ENCODE measurements around the gene TMEM130. TPM values are rescaled to one million over a fixed set of nuclear protein-coding genes. Genes with fewer than 3 reads are reported as not detected.

TMEM130 gene
- polyA plus RNA-seq, 1 donor from 2014 or later = 12.3 TPM

DNA sequence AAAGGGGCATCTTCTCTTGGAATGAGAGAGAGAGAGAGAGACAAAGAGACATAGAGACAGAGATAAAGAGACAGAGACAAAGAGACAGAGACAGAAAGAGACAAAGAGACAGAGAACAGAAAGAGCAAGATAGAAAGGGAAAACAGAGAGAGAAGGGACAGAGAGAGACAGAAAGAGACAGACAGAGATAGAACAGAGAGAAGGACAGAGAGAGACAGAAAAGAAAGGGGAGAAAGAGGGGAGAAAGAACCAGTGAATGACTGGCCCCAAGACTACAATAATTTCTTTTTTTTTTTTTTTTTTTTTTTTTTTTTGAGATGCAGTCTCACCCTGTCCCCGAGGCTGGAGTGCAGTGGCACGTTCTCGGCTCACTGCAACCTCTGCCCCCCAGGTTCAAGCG is 7.6 kb downstream of the TMEM130 start:
- Histone ChIP-seq H3K4me2 (ENCODE audit: low read length) (no peak overlapping the region), H3K79me2 (replicated peaks; ENCODE audit: insufficient read depth, low read length) (no peaks in the 10 kb centered on the region), H4K20me1 (ENCODE audit: insufficient read depth) (no peaks in the 10 kb centered on the region), H3K27ac (ENCODE audit: low read length) (no peak overlapping the region), H3K4me3 (ENCODE audit: low read length) (no peak overlapping the region), H3K9me2 (ENCODE audit: insufficient read depth, low read length) (no peaks in the 10 kb centered on the region), H3K9me3 (ENCODE audit: low read length) (no peaks in the 10 kb centered on the region), H3K36me3 (ENCODE audit: insufficient read depth, low read length) (no peaks in the 10 kb centered on the region), H3K9ac (ENCODE audit: low read length) (no peak overlapping the region), H2AFZ (ENCODE audit: low read depth, low read length) (no peak overlapping the region), H3F3A (ENCODE audit: insufficient read depth, low read length, poor library complexity, severe bottlenecking) (no peaks in the 10 kb centered on the region), H3K27me3 (ENCODE audit: insufficient read depth, low read depth, low read length) (no peaks in the 10 kb centered on the region)
- TF ChIP-seq TAF1 (IDR thresholded peaks at IDR 0.05; ENCODE audit: low read depth) (no peak), EZH2 (IDR thresholded peaks at IDR 0.05; ENCODE audit: borderline replicate concordance, insufficient read depth, low read length, poor library complexity, severe bottlenecking) (no peak), MXI1 (conservative IDR thresholded peaks at IDR 0.05; ENCODE audit: poor library complexity, severe bottlenecking) (no peak), RAD21 (conservative IDR thresholded peaks at IDR 0.05) (no peak)
- TF ChIP-seq, protein P1, sequence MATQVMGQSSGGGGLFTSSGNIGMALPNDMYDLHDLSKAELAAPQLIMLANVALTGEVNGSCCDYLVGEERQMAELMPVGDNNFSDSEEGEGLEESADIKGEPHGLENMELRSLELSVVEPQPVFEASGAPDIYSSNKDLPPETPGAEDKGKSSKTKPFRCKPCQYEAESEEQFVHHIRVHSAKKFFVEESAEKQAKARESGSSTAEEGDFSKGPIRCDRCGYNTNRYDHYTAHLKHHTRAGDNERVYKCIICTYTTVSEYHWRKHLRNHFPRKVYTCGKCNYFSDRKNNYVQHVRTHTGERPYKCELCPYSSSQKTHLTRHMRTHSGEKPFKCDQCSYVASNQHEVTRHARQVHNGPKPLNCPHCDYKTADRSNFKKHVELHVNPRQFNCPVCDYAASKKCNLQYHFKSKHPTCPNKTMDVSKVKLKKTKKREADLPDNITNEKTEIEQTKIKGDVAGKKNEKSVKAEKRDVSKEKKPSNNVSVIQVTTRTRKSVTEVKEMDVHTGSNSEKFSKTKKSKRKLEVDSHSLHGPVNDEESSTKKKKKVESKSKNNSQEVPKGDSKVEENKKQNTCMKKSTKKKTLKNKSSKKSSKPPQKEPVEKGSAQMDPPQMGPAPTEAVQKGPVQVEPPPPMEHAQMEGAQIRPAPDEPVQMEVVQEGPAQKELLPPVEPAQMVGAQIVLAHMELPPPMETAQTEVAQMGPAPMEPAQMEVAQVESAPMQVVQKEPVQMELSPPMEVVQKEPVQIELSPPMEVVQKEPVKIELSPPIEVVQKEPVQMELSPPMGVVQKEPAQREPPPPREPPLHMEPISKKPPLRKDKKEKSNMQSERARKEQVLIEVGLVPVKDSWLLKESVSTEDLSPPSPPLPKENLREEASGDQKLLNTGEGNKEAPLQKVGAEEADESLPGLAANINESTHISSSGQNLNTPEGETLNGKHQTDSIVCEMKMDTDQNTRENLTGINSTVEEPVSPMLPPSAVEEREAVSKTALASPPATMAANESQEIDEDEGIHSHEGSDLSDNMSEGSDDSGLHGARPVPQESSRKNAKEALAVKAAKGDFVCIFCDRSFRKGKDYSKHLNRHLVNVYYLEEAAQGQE (IDR thresholded peaks at IDR 0.05; ENCODE audit: borderline replicate concordance) = no peak

DNA sequence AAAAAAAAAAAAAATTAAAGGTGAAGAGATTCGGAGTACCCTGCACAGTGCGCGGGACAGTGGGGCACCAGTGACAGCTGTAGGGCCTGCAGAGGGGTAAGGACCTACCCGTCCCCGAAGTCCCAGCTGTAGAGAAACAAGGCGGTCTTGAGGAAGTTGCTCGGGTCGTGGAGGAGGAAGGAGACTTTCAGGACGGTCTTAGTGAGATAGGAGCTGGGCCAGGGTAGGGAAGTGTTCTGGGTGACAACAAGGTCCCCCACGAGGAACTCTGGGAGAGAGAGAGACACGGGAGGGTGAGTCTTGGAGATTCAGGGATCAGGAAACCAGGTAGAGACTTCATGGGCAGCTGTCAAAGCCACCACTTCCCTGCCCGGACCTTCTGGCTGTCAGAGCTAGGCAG is 9.7 kb downstream of the TMEM130 start:
- Histone ChIP-seq H3K9ac (ENCODE audit: low read length) (no peak overlapping the region), H2AFZ (ENCODE audit: low read depth, low read length) (no peak overlapping the region), H3K36me3 (ENCODE audit: insufficient read depth, low read length) (no peaks in the 10 kb centered on the region), H3K9me3 (ENCODE audit: low read length) (no peaks in the 10 kb centered on the region), H4K20me1 (ENCODE audit: insufficient read depth) (no peaks in the 10 kb centered on the region), H3F3A (ENCODE audit: insufficient read depth, low read length, poor library complexity, severe bottlenecking) (no peaks in the 10 kb centered on the region), H3K27me3 (ENCODE audit: insufficient read depth, low read depth, low read length) (no peaks in the 10 kb centered on the region), H3K9me2 (ENCODE audit: insufficient read depth, low read length) (no peaks in the 10 kb centered on the region), H3K79me2 (replicated peaks; ENCODE audit: insufficient read depth, low read length) (no peaks in the 10 kb centered on the region), H3K4me3 (ENCODE audit: low read length) (no peak overlapping the region), H3K27ac (ENCODE audit: low read length) (no peak overlapping the region), H3K4me2 (ENCODE audit: low read length) (no peak overlapping the region)
- no peak for TF ChIP-seq RAD21 (conservative IDR thresholded peaks at IDR 0.05)

DNA sequence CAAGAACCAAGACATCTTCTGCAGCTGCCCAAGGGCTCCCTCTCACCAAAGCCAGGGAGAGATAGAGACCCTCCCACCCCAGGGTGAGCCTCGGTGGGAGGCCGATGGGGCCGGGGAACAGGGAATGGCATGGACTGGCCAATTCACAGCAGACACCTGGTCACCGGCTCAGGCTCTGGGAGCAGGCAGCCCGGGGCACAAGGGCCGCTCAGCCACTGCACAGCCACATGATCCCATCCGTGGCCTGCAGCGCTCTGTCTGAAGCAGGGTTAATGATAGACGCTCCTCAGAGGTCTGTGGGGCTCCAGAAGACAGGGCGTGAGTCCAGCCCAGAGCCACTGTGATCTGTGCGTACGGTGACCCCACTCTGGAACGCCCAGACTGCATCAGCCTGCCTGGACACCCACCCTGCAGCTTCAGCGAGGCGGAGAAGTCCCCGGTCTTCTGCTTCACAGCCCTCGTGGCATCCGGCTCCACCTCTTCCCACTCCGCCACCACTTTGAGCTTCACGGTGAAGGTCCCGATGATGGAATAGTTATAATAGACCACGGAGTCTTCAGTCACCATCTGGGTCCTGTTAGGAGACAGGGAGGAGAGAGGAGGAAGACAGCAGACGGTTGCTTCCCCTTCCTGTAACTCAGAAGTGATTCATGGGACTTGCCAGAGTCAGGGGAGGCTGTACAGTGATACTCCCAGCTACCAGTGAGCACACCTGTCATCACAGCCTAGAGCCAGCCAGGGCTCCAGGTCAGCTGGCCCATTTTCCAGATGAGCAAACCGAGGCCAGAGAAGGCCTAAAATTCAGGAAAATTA is 14.0 kb downstream of the TMEM130 start:
- Histone ChIP-seq H3K27me3 (ENCODE audit: insufficient read depth, low read depth, low read length) (no peaks in the 10 kb centered on the region), H3K9me3 (ENCODE audit: low read length) (no peaks in the 10 kb centered on the region), H3K27ac (ENCODE audit: low read length) (no peak overlapping the region), H3K4me3 (ENCODE audit: low read length) (no peak overlapping the region), H3K4me2 (ENCODE audit: low read length) (no peak overlapping the region), H2AFZ (ENCODE audit: low read depth, low read length) (no peak overlapping the region), H4K20me1 (ENCODE audit: insufficient read depth) (no peaks in the 10 kb centered on the region), H3F3A (ENCODE audit: insufficient read depth, low read length, poor library complexity, severe bottlenecking) (no peaks in the 10 kb centered on the region), H3K9ac (ENCODE audit: low read length) (no peak overlapping the region), H3K79me2 (replicated peaks; ENCODE audit: insufficient read depth, low read length) (no peaks in the 10 kb centered on the region), H3K36me3 (ENCODE audit: insufficient read depth, low read length) (no peaks in the 10 kb centered on the region), H3K9me2 (ENCODE audit: insufficient read depth, low read length) (no peaks in the 10 kb centered on the region)
- TF ChIP-seq POLR2AphosphoS5 (IDR thresholded peaks at IDR 0.05) (no peak), EZH2 (IDR thresholded peaks at IDR 0.05; ENCODE audit: borderline replicate concordance, insufficient read depth, low read length, poor library complexity, severe bottlenecking) (no peak), MXI1 (conservative IDR thresholded peaks at IDR 0.05; ENCODE audit: poor library complexity, severe bottlenecking) (no peak), RAD21 (conservative IDR thresholded peaks at IDR 0.05) (no peak), EP300 (conservative IDR thresholded peaks at IDR 0.05; ENCODE audit: poor library complexity, severe bottlenecking) (no peak), SMC3 (conservative IDR thresholded peaks at IDR 0.05; ENCODE audit: poor library complexity) (no peak), TAF1 (IDR thresholded peaks at IDR 0.05; ENCODE audit: low read depth) (no peak), CTCF (IDR thresholded peaks at IDR 0.05; ENCODE audit: poor library complexity, severe bottlenecking) (no peak)
- TF ChIP-seq, protein P1 (IDR thresholded peaks at IDR 0.05; ENCODE audit: borderline replicate concordance) = no peak

All from neural cell (in vitro differentiated cells).